ENCODE results near the gene PRSS1. TPM values are rescaled to one million over a fixed set of nuclear protein-coding genes. Genes with fewer than 3 reads are reported as not detected.

Gene PRSS1
- total RNA-seq (2022; extraction: Qiagen RNA extraction): not detected in 5 replicates

GRCh38 chr7:142749218-142749993, at the start of gene PRSS1:
Gene PRSS1, plus strand, starts transcription at chr7:142749472. Its CDS starts 13 bp downstream, at chr7:142749485.

GRCh38 chr7:142770661-142771352, 21.5 kb downstream of the PRSS1 start, which contains the start of gene PRSS2:
Gene PRSS2, plus strand, starts transcription at chr7:142770970. Its CDS starts 13 bp downstream, at chr7:142770983.

Other genes starting within 250 kb of the PRSS1 start
- not detected in 5 replicates for gene PRSS2, start 21.5 kb downstream of the PRSS1 start, total RNA-seq (2022; extraction: Qiagen RNA extraction)
- 0.28 to 0.60 TPM (median 0.50 TPM) in 5 replicates for gene EPHB6, start 105.6 kb downstream of the PRSS1 start, total RNA-seq (2022; extraction: Qiagen RNA extraction)
- not detected in 5 replicates for gene TRPV6, start 136.3 kb downstream of the PRSS1 start, total RNA-seq (2022; extraction: Qiagen RNA extraction)
- gene TRPV5, start 184.3 kb downstream of the PRSS1 start, total RNA-seq (2022; extraction: Qiagen RNA extraction): not detected in 5 replicates
- not detected in 5 replicates for gene LLCFC1, start 190.0 kb downstream of the PRSS1 start, total RNA-seq (2022; extraction: Qiagen RNA extraction)
- gene KEL, start 212.9 kb downstream of the PRSS1 start, total RNA-seq (2022; extraction: Qiagen RNA extraction): not detected in 5 replicates

All from A549 treated with Mapracorat at 1 μM for 4 hours (cell line).